ENCODE results near the gene TXNDC5. TPM values are rescaled to one million over a fixed set of nuclear protein-coding genes. Genes with fewer than 3 reads are reported as not detected.

The TXNDC5 gene
- total RNA-seq, 1 donor from 2014 or later: 193 TPM

- FAIRE-seq: no peak
- peaks cover 7% of the 10 kb centered on the region for H3K36me3 Mint-ChIP-seq (ENCODE audit: low read depth, unreplicated experiment)
- no peak for DNase-seq (ENCODE audit: low read depth)
- Histone ChIP-seq H3K27me3 (ENCODE audit: insufficient read depth, low read length) (no peaks in the 10 kb centered on the region), H3K4me2 (ENCODE audit: low read length) (no peak overlapping the region), H3K9me3 (ENCODE audit: insufficient read depth, low read depth, low read length) (no peaks in the 10 kb centered on the region), H3K27ac (ENCODE audit: low read depth, low read length) (no peak overlapping the region), H2AFZ (ENCODE audit: low read depth, low read length) (no peak overlapping the region), H4K20me1 (ENCODE audit: insufficient read depth, low read length) (no peaks in the 10 kb centered on the region), H3K36me3 (ENCODE audit: insufficient read depth, low read length) (no peaks in the 10 kb centered on the region), H3K79me2 (ENCODE audit: insufficient read depth, low read length) (no peaks in the 10 kb centered on the region), H3K4me3 (ENCODE audit: insufficient read depth, low read depth, low read length) (no peak overlapping the region), H3K9ac (ENCODE audit: low read length) (no peak overlapping the region), H3K4me1 (ENCODE audit: insufficient read depth, low read length) (no peaks in the 10 kb centered on the region)
- H3K27me3 Mint-ChIP-seq (ENCODE audit: low read depth, unreplicated experiment): peaks cover 3% of the 10 kb centered on the region
- H3K4me3 Mint-ChIP-seq (ENCODE audit: unreplicated experiment): no peak overlapping the region
- TF ChIP-seq, protein P1, sequence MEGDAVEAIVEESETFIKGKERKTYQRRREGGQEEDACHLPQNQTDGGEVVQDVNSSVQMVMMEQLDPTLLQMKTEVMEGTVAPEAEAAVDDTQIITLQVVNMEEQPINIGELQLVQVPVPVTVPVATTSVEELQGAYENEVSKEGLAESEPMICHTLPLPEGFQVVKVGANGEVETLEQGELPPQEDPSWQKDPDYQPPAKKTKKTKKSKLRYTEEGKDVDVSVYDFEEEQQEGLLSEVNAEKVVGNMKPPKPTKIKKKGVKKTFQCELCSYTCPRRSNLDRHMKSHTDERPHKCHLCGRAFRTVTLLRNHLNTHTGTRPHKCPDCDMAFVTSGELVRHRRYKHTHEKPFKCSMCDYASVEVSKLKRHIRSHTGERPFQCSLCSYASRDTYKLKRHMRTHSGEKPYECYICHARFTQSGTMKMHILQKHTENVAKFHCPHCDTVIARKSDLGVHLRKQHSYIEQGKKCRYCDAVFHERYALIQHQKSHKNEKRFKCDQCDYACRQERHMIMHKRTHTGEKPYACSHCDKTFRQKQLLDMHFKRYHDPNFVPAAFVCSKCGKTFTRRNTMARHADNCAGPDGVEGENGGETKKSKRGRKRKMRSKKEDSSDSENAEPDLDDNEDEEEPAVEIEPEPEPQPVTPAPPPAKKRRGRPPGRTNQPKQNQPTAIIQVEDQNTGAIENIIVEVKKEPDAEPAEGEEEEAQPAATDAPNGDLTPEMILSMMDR (IDR thresholded peaks at IDR 0.05; ENCODE audit: insufficient read depth, low read depth, low read length): no peak
- TF ChIP-seq EZH2 (IDR thresholded peaks at IDR 0.05; ENCODE audit: insufficient read depth, low read length): no peak
- no peak overlapping the region for H3K27ac Mint-ChIP-seq (ENCODE audit: unreplicated experiment)
- H3K4me1 Mint-ChIP-seq (ENCODE audit: low read depth, unreplicated experiment): no peaks in the 10 kb centered on the region
- H3K9me3 Mint-ChIP-seq (ENCODE audit: unreplicated experiment): no peaks in the 10 kb centered on the region
Observed at GRCh38 chr6:7868926-7869325, 41.7 kb downstream of the TXNDC5 start.

DNA sequence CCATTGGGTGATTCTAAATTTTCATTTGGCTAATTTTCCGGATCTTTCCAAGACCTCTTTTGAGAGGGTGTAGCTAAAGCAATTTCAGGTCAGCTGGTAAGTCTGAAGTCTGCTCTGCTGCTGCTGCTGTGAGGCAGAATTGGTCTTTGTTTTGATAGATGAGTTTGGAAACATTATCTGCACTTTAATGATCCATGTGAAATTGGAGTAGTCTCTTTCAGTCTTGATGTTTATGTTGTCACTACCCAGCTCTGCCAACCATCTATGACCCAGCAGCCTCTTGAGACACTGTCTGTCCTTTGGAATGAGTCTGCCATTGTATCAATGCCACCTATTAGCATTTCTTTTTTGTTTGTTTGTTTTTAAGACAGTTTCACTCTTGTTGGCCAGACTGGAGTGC lies 44.1 kb downstream of the TXNDC5 start:
- FAIRE-seq: no peak
- no peak overlapping the region for H3K4me3 ChIP-seq (ENCODE audit: insufficient read depth, low read depth, low read length)
- no peak for DNase-seq (ENCODE audit: low read depth)
- Mint-ChIP-seq H3K9me3 (ENCODE audit: unreplicated experiment) (no peaks in the 10 kb centered on the region), H3K27me3 (ENCODE audit: low read depth, unreplicated experiment) (peaks cover 3% of the 10 kb centered on the region), H3K4me1 (ENCODE audit: low read depth, unreplicated experiment) (no peaks in the 10 kb centered on the region), H3K36me3 (ENCODE audit: low read depth, unreplicated experiment) (peaks cover 7% of the 10 kb centered on the region), H3K27ac (ENCODE audit: unreplicated experiment) (no peak overlapping the region), H3K4me3 (ENCODE audit: unreplicated experiment) (no peak overlapping the region)
- H3K36me3 ChIP-seq (ENCODE audit: insufficient read depth, low read length): no peaks in the 10 kb centered on the region
- H3K27ac ChIP-seq (ENCODE audit: low read depth, low read length): no peak overlapping the region
- H3K27me3 ChIP-seq (ENCODE audit: insufficient read depth, low read length): no peaks in the 10 kb centered on the region
- H4K20me1 ChIP-seq (ENCODE audit: insufficient read depth, low read length): no peaks in the 10 kb centered on the region
- no peaks in the 10 kb centered on the region for H3K9me3 ChIP-seq (ENCODE audit: insufficient read depth, low read depth, low read length)
- no peak overlapping the region for H3K9ac ChIP-seq (ENCODE audit: low read length)
- no peak overlapping the region for H3K4me2 ChIP-seq (ENCODE audit: low read length)
- no peak for TF ChIP-seq EZH2 (IDR thresholded peaks at IDR 0.05; ENCODE audit: insufficient read depth, low read length)
- TF ChIP-seq, protein P1 (IDR thresholded peaks at IDR 0.05; ENCODE audit: insufficient read depth, low read depth, low read length): no peak
- no peaks in the 10 kb centered on the region for H3K4me1 ChIP-seq (ENCODE audit: insufficient read depth, low read length)
- H3K79me2 ChIP-seq (ENCODE audit: insufficient read depth, low read length): no peaks in the 10 kb centered on the region
- no peak overlapping the region for H2AFZ ChIP-seq (ENCODE audit: low read depth, low read length)

DNA sequence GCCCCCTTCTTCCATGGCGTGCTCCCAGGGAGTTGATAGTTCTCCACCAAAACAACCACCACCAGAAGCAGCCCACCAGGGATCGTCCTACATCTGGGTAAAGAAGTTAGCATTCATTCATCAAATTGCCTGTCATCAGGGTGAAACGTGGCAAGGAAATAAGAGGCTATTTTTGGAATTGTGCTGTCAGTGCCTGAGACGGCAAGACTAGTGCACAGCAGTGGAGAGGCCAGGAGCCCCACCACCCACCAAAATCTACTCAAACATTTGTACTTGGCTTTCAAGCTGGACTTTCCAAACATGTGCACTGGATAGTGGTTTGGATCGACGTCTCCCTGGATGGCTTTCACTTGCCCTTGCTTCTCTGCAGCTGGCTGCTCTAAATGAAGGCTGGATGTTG lies 44.8 kb downstream of the TXNDC5 start:
- no peak for FAIRE-seq

More for the DNA sequence above, 44.8 kb downstream of the TXNDC5 start:
- Histone ChIP-seq H3K9me3 (ENCODE audit: insufficient read depth, low read depth, low read length) (no peaks in the 10 kb centered on the region), H3K79me2 (ENCODE audit: insufficient read depth, low read length) (no peaks in the 10 kb centered on the region), H2AFZ (ENCODE audit: low read depth, low read length) (no peak overlapping the region), H3K4me2 (ENCODE audit: low read length) (no peak overlapping the region), H3K4me1 (ENCODE audit: insufficient read depth, low read length) (no peaks in the 10 kb centered on the region), H4K20me1 (ENCODE audit: insufficient read depth, low read length) (no peaks in the 10 kb centered on the region), H3K36me3 (ENCODE audit: insufficient read depth, low read length) (no peaks in the 10 kb centered on the region), H3K9ac (ENCODE audit: low read length) (no peak overlapping the region), H3K4me3 (ENCODE audit: insufficient read depth, low read depth, low read length) (no peak overlapping the region), H3K27ac (ENCODE audit: low read depth, low read length) (no peak overlapping the region), H3K27me3 (ENCODE audit: insufficient read depth, low read length) (no peaks in the 10 kb centered on the region)
- no peak overlapping the region for H3K27ac Mint-ChIP-seq (ENCODE audit: unreplicated experiment)
- peaks cover 7% of the 10 kb centered on the region for H3K36me3 Mint-ChIP-seq (ENCODE audit: low read depth, unreplicated experiment)
- H3K9me3 Mint-ChIP-seq (ENCODE audit: unreplicated experiment): no peaks in the 10 kb centered on the region
- no peak overlapping the region for H3K4me3 Mint-ChIP-seq (ENCODE audit: unreplicated experiment)
- no peaks in the 10 kb centered on the region for H3K4me1 Mint-ChIP-seq (ENCODE audit: low read depth, unreplicated experiment)
- DNase-seq (ENCODE audit: low read depth): no peak
- H3K27me3 Mint-ChIP-seq (ENCODE audit: low read depth, unreplicated experiment): peaks cover 1% of the 10 kb centered on the region
- TF ChIP-seq, protein P1 (IDR thresholded peaks at IDR 0.05; ENCODE audit: insufficient read depth, low read depth, low read length): no peak
- TF ChIP-seq EZH2 (IDR thresholded peaks at IDR 0.05; ENCODE audit: insufficient read depth, low read length): no peak
